SJSA1 (cell line): ENCODE results near the gene STYXL1. TPM values are rescaled to one million over a fixed set of nuclear protein-coding genes. Genes with fewer than 3 reads are reported as not detected.

Experiments used
- DNase-seq, 2 experiments: peaks; one replicate each; pipeline ENCODE4 v3.0.0-alpha.2; 2015 to 2020; ENCODE audit warnings: low spot score in 2 of 2, low read depth in 1 of 2
- H3K27ac ChIP-seq: fragments of 250-450 bp; sonication (Bioruptor Pico); 2 replicates; pipeline ENCODE4 v1.5.1; 2020; ENCODE audit warnings: mild to moderate bottlenecking, moderate library complexity
- H3K27me3 ChIP-seq: fragments of 250-450 bp; sonication (Bioruptor Pico); replicated peaks from 2 replicates; pipeline ENCODE4 v1.5.1; 2020; ENCODE audit warnings: mild to moderate bottlenecking, moderate library complexity
- H3K36me3 ChIP-seq: fragments of 250-450 bp; sonication (Bioruptor Pico); 2 replicates; pipeline ENCODE4 v1.5.1; 2020; ENCODE audit warnings: mild to moderate bottlenecking
- H3K4me1 ChIP-seq: fragments of 250-450 bp; sonication (Bioruptor Pico); replicated peaks from 2 replicates; pipeline ENCODE4 v1.6.1; 2021; ENCODE audit warnings: mild to moderate bottlenecking
- H3K4me3 ChIP-seq: fragments of 250-450 bp; sonication (Bioruptor Pico); 2 replicates; pipeline ENCODE4 v1.5.1; 2020; ENCODE audit warnings: mild to moderate bottlenecking
- H3K9me3 ChIP-seq: fragments of 250-450 bp; sonication (Bioruptor Pico); replicated peaks from 2 replicates; pipeline ENCODE4 v1.5.1; 2020; ENCODE audit warnings: mild to moderate bottlenecking
- total RNA-seq: library from RNA; depleted of rRNA; stranded (reverse); fragments of >200 nt; shearing (Covaris generic); gene quantifications from 2 replicates; pipeline ENCODE4 v1.2.3, GENCODE V29; 2014

The STYXL1 gene
- total RNA-seq, 1 experiment from 2014 or later, result 78.4 TPM

DNA sequence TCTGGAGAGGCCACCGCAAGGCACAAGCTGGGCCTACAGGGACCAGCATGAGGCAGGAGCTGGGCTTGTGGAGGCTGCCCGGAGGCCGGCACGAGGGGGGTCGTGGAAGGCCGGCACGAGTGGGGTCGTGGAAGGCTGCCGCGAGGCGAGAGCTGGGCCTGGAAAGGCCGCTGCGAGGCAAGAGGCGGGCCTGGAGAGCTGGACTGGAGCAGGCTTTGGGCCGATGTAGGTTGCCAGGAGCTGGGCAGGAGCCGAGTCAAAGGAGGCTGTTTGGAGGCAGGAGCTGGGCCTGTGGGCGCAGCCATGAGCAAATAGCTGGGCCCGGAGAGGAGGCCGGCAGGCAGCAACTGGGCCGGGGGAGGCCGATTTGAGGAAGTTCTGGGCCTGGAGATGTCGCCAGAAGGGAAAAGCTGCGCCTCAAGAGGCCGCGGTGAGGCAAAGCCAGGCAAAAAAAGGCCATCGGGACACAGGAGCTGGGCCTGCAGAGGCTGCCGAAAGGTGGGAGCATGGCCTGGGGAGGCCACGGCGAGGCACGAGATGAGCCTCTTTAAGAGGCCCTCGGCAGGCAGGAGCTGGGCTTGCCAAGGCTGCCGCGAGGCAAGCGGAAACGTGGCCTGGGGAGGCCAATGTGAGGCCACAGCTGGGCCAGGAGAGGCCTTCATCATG lies 26.6 kb upstream of the STYXL1 start:
- H3K27ac ChIP-seq, result no peak overlapping the region
- no peaks in the 10 kb centered on the region for H3K9me3 ChIP-seq

DNA sequence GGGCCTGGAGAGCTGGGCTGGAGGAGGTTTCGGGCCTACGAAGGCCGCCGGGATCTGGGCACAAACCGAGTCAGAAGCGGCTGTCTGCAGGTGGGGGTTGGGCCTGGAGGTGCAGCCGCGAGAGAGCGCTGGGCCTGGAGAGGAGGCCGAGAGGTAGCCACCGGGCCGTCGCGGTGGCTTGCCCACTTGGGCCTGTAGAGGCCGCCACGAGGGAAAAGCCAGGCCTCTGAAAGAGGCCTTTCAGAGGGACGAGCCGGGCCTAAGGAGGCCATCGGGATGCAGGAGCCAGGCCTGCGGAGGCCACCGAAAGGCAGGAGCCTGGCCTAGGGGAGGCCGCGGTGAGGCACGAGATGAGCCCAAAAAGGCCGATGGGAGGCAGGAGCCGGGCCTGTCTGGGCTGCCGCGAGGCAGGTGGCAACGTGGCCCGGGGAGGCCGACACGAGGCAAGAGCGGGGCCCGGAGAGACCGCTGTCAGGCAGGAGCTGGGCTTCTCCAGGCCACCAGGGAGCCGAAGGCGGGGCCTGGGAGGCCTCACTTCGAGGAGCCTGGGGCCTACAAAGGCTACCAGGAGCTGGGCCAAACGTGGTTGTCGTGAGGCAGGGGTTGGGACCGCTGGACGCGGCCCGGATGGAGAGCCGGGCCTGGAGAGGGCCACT lies 25.7 kb upstream of the STYXL1 start:
- no peak overlapping the region for H3K4me3 ChIP-seq
- H3K36me3 ChIP-seq, result no peaks in the 10 kb centered on the region
- DNase-seq, result no peak
- peaks cover 21% of the 10 kb centered on the region for H3K4me1 ChIP-seq
- H3K27ac ChIP-seq, result no peak overlapping the region
- H3K27me3 ChIP-seq, result no peaks in the 10 kb centered on the region
- H3K9me3 ChIP-seq, result no peaks in the 10 kb centered on the region

More for the DNA sequence above, 26.6 kb upstream of the STYXL1 start:
- Histone ChIP-seq H3K27me3 (no peaks in the 10 kb centered on the region), H3K4me3 (no peak overlapping the region), H3K36me3 (no peaks in the 10 kb centered on the region), H3K4me1 (peaks cover 19% of the 10 kb centered on the region)
- no peak for DNase-seq

- H3K27me3 ChIP-seq, result no peaks in the 10 kb centered on the region
- H3K4me3 ChIP-seq, result no peak overlapping the region
- H3K4me1 ChIP-seq, result peaks cover 19% of the 10 kb centered on the region
- H3K9me3 ChIP-seq, result no peaks in the 10 kb centered on the region
- no peak for DNase-seq
- peaks cover 3% of the 10 kb centered on the region for H3K36me3 ChIP-seq
- no peak overlapping the region for H3K27ac ChIP-seq
Measured at GRCh38 chr7:76072243-76073148, 24.7 kb upstream of the STYXL1 start.

DNA sequence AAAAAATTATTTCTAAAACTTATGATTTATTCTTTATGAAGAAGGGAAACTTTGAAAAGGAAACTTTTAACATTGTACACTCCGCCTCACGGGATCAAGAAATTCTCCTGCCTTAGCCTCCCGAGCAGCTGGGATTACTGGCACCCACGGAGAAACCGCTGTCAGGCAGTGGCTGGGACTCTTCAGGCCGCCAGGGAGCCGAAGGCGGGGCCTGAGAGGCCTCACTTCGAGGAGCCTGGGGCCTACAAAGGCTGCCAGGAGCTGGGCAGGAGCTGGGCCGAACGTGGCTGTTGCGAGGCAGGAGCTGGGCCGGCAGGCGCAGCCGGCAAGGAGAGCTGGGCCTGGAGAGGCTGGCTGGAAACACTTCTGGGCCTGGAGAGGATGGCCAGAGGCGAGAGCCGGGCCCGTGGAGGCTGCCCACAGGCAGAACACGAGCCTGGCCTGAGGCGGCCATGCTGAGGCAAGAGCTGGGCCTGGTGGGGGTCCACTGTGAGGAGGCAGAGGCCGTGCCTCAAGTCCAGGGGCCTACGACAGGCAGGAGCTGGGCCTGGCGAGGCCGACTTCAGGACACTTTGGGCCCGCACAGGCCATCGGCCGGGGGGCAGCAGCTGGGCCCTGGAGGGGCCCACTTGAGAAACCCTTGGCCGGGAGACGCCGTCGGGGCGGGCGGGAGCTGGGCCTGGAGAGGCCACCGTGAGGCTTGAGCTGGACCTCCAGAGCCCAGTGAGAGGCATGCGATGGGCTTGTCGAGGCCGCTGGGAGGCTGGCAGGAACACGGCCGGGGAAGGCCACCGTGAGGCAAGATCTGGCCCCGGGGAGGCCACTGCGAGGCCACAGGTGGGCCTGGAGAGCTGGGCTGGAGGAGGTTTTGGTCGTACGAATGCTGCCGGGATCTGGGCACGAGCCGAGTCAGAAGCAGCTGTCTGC lies 23.8 kb upstream of the STYXL1 start:
- no peak overlapping the region for H3K27ac ChIP-seq
- no peak for DNase-seq

DNA sequence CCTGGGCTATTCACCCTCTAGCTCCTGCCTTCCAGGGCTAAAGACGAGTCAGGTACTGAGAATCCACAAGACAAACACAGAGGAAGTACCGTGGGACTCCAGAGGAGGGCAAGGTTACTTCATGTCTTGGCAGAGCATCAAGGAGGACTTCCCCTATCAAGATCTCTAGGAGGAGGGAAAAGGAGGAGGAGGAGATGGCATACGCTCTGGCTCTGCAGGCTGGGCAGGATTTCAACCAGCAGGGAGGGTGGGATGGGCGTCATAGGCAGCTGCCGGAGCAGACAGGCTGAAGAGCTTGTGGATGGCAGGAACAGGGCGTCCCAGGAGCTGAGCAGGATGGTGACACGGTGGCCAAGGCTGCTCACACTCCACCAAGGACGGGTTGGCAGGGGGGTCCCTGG lies 21.4 kb upstream of the STYXL1 start:
- DNase-seq, result peak; percentile 60 to 75
- Histone ChIP-seq H3K4me3 (no peak overlapping the region), H3K9me3 (no peaks in the 10 kb centered on the region), H3K27ac (no peak overlapping the region), H3K36me3 (peaks cover 34% of the 10 kb centered on the region), H3K27me3 (no peaks in the 10 kb centered on the region), H3K4me1 (peaks cover 10% of the 10 kb centered on the region; the same call in 1 of the 2 replicates)

More for the DNA sequence above, 23.8 kb upstream of the STYXL1 start:
- Histone ChIP-seq H3K27me3 (no peaks in the 10 kb centered on the region), H3K4me3 (no peak overlapping the region), H3K36me3 (peaks cover 12% of the 10 kb centered on the region), H3K9me3 (no peaks in the 10 kb centered on the region), H3K4me1 (peaks cover 16% of the 10 kb centered on the region)

GRCh38 chr7:76066716-76067503 lies 19.1 kb upstream of the STYXL1 start:
- no peak for DNase-seq
- Histone ChIP-seq H3K9me3 (no peaks in the 10 kb centered on the region), H3K36me3 (peaks cover 56% of the 10 kb centered on the region), H3K27ac (no peak overlapping the region), H3K4me1 (peaks cover 10% of the 10 kb centered on the region; the same call in 1 of the 2 replicates), H3K27me3 (no peaks in the 10 kb centered on the region), H3K4me3 (no peak overlapping the region)

DNA sequence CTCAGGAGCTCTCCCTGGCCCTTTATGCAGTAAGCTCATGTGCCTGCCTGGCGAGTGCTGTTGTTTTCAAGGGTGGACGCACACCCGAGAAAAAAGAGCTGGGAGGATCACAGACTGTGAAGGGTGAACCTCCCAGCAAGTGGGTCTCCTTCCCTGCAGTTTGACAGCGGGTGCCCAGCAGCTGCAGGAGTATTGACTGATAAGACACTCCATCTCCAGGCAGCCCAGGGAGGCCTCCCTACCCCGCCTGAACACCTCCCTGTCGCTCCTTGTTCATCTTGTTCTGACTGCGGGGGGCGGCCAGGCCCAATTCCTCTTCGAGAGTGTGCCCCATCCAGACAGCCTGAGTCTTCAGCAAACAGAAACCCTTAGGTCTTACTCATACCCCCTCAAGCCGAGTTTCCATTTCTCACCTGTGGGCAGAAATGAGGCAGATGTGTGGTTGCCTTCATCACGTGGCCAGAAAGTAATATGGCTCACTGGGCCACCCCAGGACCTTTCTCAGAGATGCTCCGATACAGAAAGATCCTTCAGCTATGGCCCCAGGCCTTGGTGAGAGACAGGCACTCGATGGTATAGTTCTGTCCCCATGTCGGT lies 17.3 kb upstream of the STYXL1 start:
- H3K27ac ChIP-seq, result no peak overlapping the region
- H3K36me3 ChIP-seq, result peaks cover 71% of the 10 kb centered on the region

GRCh38 chr7:76064208-76064970 lies 16.6 kb upstream of the STYXL1 start:
- peaks cover 8% of the 10 kb centered on the region; the same call in 1 of the 2 replicates for H3K4me1 ChIP-seq
- no peak overlapping the region for H3K4me3 ChIP-seq
- H3K27ac ChIP-seq, result no peak overlapping the region
- DNase-seq, result no peak
- peaks cover 79% of the 10 kb centered on the region for H3K36me3 ChIP-seq
- no peaks in the 10 kb centered on the region for H3K9me3 ChIP-seq
- H3K27me3 ChIP-seq, result no peaks in the 10 kb centered on the region

More for the DNA sequence above, 17.3 kb upstream of the STYXL1 start:
- Histone ChIP-seq H3K27me3 (no peaks in the 10 kb centered on the region), H3K4me3 (no peak overlapping the region), H3K9me3 (no peaks in the 10 kb centered on the region), H3K4me1 (peaks cover 10% of the 10 kb centered on the region; the same call in 1 of the 2 replicates)
- no peak for DNase-seq

DNA sequence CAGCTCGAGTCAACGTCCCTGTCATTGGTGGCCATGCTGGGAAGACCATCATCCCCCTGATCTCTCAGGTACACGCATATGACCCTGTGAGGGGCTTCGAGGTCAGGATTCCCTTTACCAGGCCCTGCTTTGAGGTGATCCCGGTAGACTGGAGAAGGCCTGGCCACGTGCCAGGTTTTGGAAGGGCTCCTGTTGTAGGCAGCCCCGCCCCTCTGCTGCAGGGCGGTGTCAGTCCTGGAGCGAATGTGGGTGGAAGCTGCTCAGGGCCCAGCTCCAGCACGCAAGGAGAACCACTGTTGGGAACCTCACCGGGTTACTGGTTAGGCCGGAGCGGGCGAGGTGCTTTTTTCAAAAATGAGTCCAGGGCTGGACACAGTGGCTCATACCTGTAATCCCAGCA lies 15.7 kb upstream of the STYXL1 start:
- H3K9me3 ChIP-seq, result no peaks in the 10 kb centered on the region
- H3K36me3 ChIP-seq, result peaks cover 87% of the 10 kb centered on the region
- H3K27ac ChIP-seq, result no peak overlapping the region
- peaks cover 7% of the 10 kb centered on the region; the same call in 1 of the 2 replicates for H3K4me1 ChIP-seq
- H3K27me3 ChIP-seq, result no peaks in the 10 kb centered on the region
- DNase-seq, result no peak
- H3K4me3 ChIP-seq, result no peak overlapping the region

DNA sequence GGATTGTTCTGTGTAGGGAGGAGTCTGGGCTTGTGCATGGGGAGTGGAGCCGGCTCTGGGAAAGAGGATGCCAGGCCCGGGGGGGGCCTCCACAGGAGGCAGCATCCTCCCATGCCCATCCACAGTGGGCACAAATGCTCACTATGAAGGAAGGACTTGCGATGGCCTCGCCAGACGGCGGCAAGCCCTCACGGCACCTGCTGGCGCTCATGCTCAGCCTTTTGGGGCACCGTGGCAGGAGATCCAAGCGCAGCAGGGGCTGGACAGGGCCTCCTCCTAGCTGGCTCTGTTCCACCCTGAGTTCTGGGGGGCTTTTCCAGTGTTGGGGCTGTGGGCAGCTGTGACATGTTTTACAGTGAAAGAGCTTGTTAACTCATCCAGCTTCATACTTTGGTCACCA lies 15.3 kb upstream of the STYXL1 start:
- Histone ChIP-seq H3K4me3 (no peak overlapping the region), H3K27ac (no peak overlapping the region), H3K4me1 (peaks cover 7% of the 10 kb centered on the region; the same call in 1 of the 2 replicates), H3K36me3 (peaks cover 91% of the 10 kb centered on the region), H3K27me3 (no peaks in the 10 kb centered on the region), H3K9me3 (no peaks in the 10 kb centered on the region)
- no peak for DNase-seq

GRCh38 chr7:76062254-76062653 lies 14.5 kb upstream of the STYXL1 start:
- Histone ChIP-seq H3K27me3 (no peaks in the 10 kb centered on the region), H3K27ac (no peak overlapping the region), H3K9me3 (no peaks in the 10 kb centered on the region), H3K4me1 (peaks cover under 1% of the 10 kb centered on the region; the same call in 1 of the 2 replicates), H3K4me3 (no peak overlapping the region), H3K36me3 (peaks cover 95% of the 10 kb centered on the region)
- DNase-seq, result no peak
